K562 (cell line): Measurements from ENCODE around the gene ZNF23. TPM values are rescaled to one million over a fixed set of nuclear protein-coding genes. Genes with fewer than 3 reads are reported as not detected.
A peak's percentile ranks its signal among the peaks of the same experiment; 100 is the strongest.

Experiments used
- BCOR ChIP-seq: fragments of 450-650 bp; IDR thresholded peaks from 2 replicates; pipeline ENCODE4 v1.6.1; 2016
- CREM ChIP-seq: IDR thresholded peaks from 2 replicates; pipeline ENCODE4 v1.6.1; 2014; ENCODE audit warnings: antibody characterized with exemption, low read depth
- E2F8 ChIP-seq: fragments of 450-650 bp; IDR thresholded peaks from 2 replicates; pipeline ENCODE4 v1.7.1; 2018; ENCODE audit warnings: mild to moderate bottlenecking, low read depth; ENCODE audit not compliant: partially characterized antibody
- ELF1 ChIP-seq: fragments of 200-800 bp; sonication (Bioruptor generic); IDR thresholded peaks from 2 replicates; pipeline ENCODE4 v1.6.1; 2016; ENCODE audit warnings: missing genetic modification characterization, missing compliant biosample characterization
- EP400 ChIP-seq: fragments of 450-650 bp; IDR thresholded peaks from 2 replicates; pipeline ENCODE4 v1.6.1; 2017; ENCODE audit warnings: antibody characterized with exemption, mild to moderate bottlenecking, moderate library complexity
- KLF16 ChIP-seq: IDR thresholded peaks from 2 replicates; pipeline ENCODE4 v1.6.1; 2016; ENCODE audit warnings: antibody characterized with exemption
- PATZ1 ChIP-seq: fragments of 250-450 bp; sonication (Bioruptor Pico); IDR thresholded peaks from 2 replicates; pipeline ENCODE4 v1.5.0; 2020; ENCODE audit warnings: mild to moderate bottlenecking, borderline replicate concordance
- TAF15 ChIP-seq: fragments of 200-400 bp; formaldehyde crosslinking; IDR thresholded peaks from 2 replicates; pipeline ENCODE4 v1.6.1; 2017; ENCODE audit warnings: mild to moderate bottlenecking, low read depth, low read length, moderate library complexity
- TEAD4 ChIP-seq, 2 experiments: sonication (generic) in 1 of 2; formaldehyde crosslinking in 1 of 2; IDR thresholded peaks; 2 replicates each; pipeline versions ENCODE4 v1.6.1 to v1.8.0; 2012 to 2022; ENCODE audit warnings: borderline replicate concordance in 1 of 2, inconsistent platforms in 1 of 2, low read length in 1 of 2, mild to moderate bottlenecking in 1 of 2, missing genetic modification reagents in 1 of 2
- XRCC5 ChIP-seq: fragments of 200-400 bp; formaldehyde crosslinking; IDR thresholded peaks from 2 replicates; pipeline ENCODE4 v1.6.1; 2017; ENCODE audit warnings: low read depth, mild to moderate bottlenecking, low read length
- ZBTB34 ChIP-seq: fragments of 250-450 bp; sonication (Bioruptor Pico); IDR thresholded peaks from 2 replicates; pipeline ENCODE4 v1.8.0; 2021; ENCODE audit warnings: mild to moderate bottlenecking, moderate library complexity
- ZKSCAN1 ChIP-seq: fragments of 150-350 bp; IDR thresholded peaks from 2 replicates; pipeline ENCODE4 v1.6.1; 2016; ENCODE audit warnings: low read depth, low read length
- ZNF408 ChIP-seq: fragments of 250-450 bp; sonication (Bioruptor Pico); IDR thresholded peaks from 2 replicates; pipeline ENCODE4 v1.4.0; 2020; ENCODE audit warnings: low read depth, mild to moderate bottlenecking, moderate library complexity
- ZNF436 ChIP-seq: fragments of 250-450, 450-650 bp; sonication (Bioruptor Pico); formaldehyde crosslinking; IDR thresholded peaks from 2 replicates; pipeline ENCODE4 v1.7.0; 2020; ENCODE audit warnings: mild to moderate bottlenecking
- ZNF780A ChIP-seq: fragments of 250-450 bp; sonication (Bioruptor Pico); IDR thresholded peaks from 2 replicates; pipeline ENCODE4 v1.5.0; 2021; ENCODE audit warnings: mild to moderate bottlenecking
- polyA plus RNA-seq, 8 experiments: library from polyadenylated mRNA; depleted of rRNA in 4 of 8; stranded (reverse) in 5 of 8; unstranded in 3 of 8; fragments of >200 nt; fragmentation: Nextera tagmentation in 2 of 8; fragmentation: Illumina TruSeq in 1 of 8; extraction: Ambion mirVana in 2 of 8; extraction: Trizol in 1 of 8; gene quantifications; 2 replicates each; pipeline versions ENCODE4 v1.2.1 to v1.2.3, GENCODE V29; 2011 to 2014; ENCODE audit warnings: inconsistent platforms in 1 of 8, missing spikeins in 1 of 8
- total RNA-seq, 7 experiments: library from RNA; depleted of rRNA in 6 of 7; stranded (reverse); fragments of >200 nt in 6 of 7; fragmentation: Illumina TruSeq in 2 of 7; extraction: Trizol in 2 of 7; gene quantifications; 2 replicates each; pipeline versions ENCODE4 v1.2.1 to v1.2.3, GENCODE V29; 2011 to 2021; ENCODE audit warnings: low replicate concordance in 1 of 7
- TF ChIP-seq, protein P1 (sequence below): sonication (generic); formaldehyde crosslinking; IDR thresholded peaks from 2 replicates; pipeline ENCODE4 v1.8.1; 2023; ENCODE audit warnings: mild to moderate bottlenecking, missing genetic modification reagents
- TF ChIP-seq, protein P2 (sequence below), 2 experiments: IDR thresholded peaks in 1 of 2; conservative IDR thresholded peaks in 1 of 2; 2 replicates each; pipeline ENCODE4 v1.6.1; 2016; ENCODE audit warnings: low read depth in 2 of 2, mild to moderate bottlenecking in 1 of 2, missing compliant biosample characterization in 1 of 2, missing genetic modification characterization in 1 of 2, moderate library complexity in 1 of 2

ZNF23 gene
- total and polyA plus RNA-seq, 9 of the 15 experiments (the other 6 are each of a cell fraction or from before 2014, with no cell fraction given): 4.7 to 13.4 (median 11.2) TPM

DNA sequence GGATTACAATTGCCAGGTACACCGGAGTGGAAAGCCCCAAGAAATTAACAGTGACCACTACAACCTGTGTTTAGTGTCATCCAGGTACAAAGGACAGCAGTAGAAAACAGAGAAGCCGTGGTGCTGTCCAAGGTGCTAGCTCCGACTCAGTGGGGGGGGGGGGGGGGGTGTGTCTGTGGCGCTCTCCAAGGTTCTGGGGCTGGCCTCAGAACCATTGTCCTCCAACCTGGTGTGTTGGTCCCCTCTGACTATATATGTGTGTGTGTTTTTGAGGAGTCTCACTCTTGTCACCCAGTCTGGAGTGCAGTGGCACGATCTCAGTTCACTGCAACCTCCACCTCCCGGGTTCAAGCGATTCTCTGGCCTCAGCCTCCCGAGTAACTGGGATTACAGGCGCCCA, 5.8 kb upstream of the ZNF23 start (continued):
- TF ChIP-seq XRCC5 (peak; percentile 63; the same call in 1 of the 2 replicates), PATZ1 (no peak), ZNF436 (CRISPR knock-in tag) (no peak), KLF16 (no peak), ZNF780A (CRISPR knock-in tag) (no peak), TAF15 (no peak), E2F8 (no peak), ZNF408 (no peak), BCOR (no peak), TEAD4 (IDR thresholded peaks at IDR 0.05; ENCODE audit: low read length) (no peak), TEAD4 (CRISPR knock-in tag; IDR thresholded peaks at IDR 0.05; ENCODE audit: borderline replicate concordance) (0 out of 2 replicates have a peak, but pooled peaks have one; percentile 46), EP400 (no peak), ELF1 (tag) (no peak), CREM (peak; percentile 65), ZKSCAN1 (no peak), ZBTB34 (CRISPR knock-in tag) (no peak)
- TF ChIP-seq, protein P1, sequence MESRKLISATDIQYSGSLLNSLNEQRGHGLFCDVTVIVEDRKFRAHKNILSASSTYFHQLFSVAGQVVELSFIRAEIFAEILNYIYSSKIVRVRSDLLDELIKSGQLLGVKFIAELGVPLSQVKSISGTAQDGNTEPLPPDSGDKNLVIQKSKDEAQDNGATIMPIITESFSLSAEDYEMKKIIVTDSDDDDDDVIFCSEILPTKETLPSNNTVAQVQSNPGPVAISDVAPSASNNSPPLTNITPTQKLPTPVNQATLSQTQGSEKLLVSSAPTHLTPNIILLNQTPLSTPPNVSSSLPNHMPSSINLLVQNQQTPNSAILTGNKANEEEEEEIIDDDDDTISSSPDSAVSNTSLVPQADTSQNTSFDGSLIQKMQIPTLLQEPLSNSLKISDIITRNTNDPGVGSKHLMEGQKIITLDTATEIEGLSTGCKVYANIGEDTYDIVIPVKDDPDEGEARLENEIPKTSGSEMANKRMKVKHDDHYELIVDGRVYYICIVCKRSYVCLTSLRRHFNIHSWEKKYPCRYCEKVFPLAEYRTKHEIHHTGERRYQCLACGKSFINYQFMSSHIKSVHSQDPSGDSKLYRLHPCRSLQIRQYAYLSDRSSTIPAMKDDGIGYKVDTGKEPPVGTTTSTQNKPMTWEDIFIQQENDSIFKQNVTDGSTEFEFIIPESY: 0 out of 2 replicates have a peak, but pooled peaks have one; percentile 24
- TF ChIP-seq, protein P2, sequence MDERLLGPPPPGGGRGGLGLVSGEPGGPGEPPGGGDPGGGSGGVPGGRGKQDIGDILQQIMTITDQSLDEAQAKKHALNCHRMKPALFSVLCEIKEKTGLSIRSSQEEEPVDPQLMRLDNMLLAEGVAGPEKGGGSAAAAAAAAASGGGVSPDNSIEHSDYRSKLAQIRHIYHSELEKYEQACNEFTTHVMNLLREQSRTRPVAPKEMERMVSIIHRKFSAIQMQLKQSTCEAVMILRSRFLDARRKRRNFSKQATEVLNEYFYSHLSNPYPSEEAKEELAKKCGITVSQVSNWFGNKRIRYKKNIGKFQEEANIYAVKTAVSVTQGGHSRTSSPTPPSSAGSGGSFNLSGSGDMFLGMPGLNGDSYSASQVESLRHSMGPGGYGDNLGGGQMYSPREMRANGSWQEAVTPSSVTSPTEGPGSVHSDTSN (CRISPR knock-in tag; IDR thresholded peaks at IDR 0.05; ENCODE audit: low read depth): peak; percentile 68
- TF ChIP-seq, protein P2 (tag; conservative IDR thresholded peaks at IDR 0.05; ENCODE audit: low read depth): no peak
